ENCODE measurements around the gene AKR1E2.

Gene AKR1E2

GRCh38 chr10:4810092-4810491 is 15.9 kb upstream of the AKR1E2 start:
- Histone ChIP-seq H3K4me1 (ENCODE audit: insufficient read depth, low read length, severe bottlenecking) (no peaks in the 10 kb centered on the region), H4K20me1 (ENCODE audit: insufficient read depth, low read length) (no peaks in the 10 kb centered on the region), H3K9me3 (ENCODE audit: low read length) (no peaks in the 10 kb centered on the region), H3K79me2 (ENCODE audit: insufficient read depth, low read length) (no peaks in the 10 kb centered on the region), H3K9ac (ENCODE audit: low read length) (no peak overlapping the region), H3K36me3 (ENCODE audit: insufficient read depth, low read length) (no peaks in the 10 kb centered on the region), H3K27ac (ENCODE audit: low read depth, low read length, poor library complexity, severe bottlenecking) (no peak overlapping the region), H3K4me2 (ENCODE audit: low read length) (no peak overlapping the region), H3K4me3 (ENCODE audit: low read depth, low read length, poor library complexity, severe bottlenecking) (no peak overlapping the region), H3K9me2 (ENCODE audit: low read depth, low read length) (no peaks in the 10 kb centered on the region), H3K27me3 (ENCODE audit: insufficient read depth, low read length) (no peaks in the 10 kb centered on the region), H3F3A (ENCODE audit: insufficient read depth, low read length) (no peaks in the 10 kb centered on the region), H2AFZ (ENCODE audit: low read length) (no peak overlapping the region)
- TF ChIP-seq EZH2 (IDR thresholded peaks at IDR 0.05; ENCODE audit: borderline replicate concordance, low read length) (no peak), CTCF (IDR thresholded peaks at IDR 0.05; ENCODE audit: low read length) (no peak)

GRCh38 chr10:4812046-4812445 is 14.0 kb upstream of the AKR1E2 start:
- Histone ChIP-seq H3K9me2 (ENCODE audit: low read depth, low read length) (no peaks in the 10 kb centered on the region), H3F3A (ENCODE audit: insufficient read depth, low read length) (no peaks in the 10 kb centered on the region), H3K4me1 (ENCODE audit: insufficient read depth, low read length, severe bottlenecking) (no peaks in the 10 kb centered on the region), H3K36me3 (ENCODE audit: insufficient read depth, low read length) (no peaks in the 10 kb centered on the region), H3K9me3 (ENCODE audit: low read length) (no peaks in the 10 kb centered on the region), H3K4me2 (ENCODE audit: low read length) (no peak overlapping the region), H3K27ac (ENCODE audit: low read depth, low read length, poor library complexity, severe bottlenecking) (no peak overlapping the region), H2AFZ (ENCODE audit: low read length) (no peak overlapping the region), H3K9ac (ENCODE audit: low read length) (no peak overlapping the region), H3K4me3 (ENCODE audit: low read depth, low read length, poor library complexity, severe bottlenecking) (no peak overlapping the region), H3K79me2 (ENCODE audit: insufficient read depth, low read length) (no peaks in the 10 kb centered on the region), H4K20me1 (ENCODE audit: insufficient read depth, low read length) (no peaks in the 10 kb centered on the region), H3K27me3 (ENCODE audit: insufficient read depth, low read length) (no peaks in the 10 kb centered on the region)
- TF ChIP-seq EZH2 (IDR thresholded peaks at IDR 0.05; ENCODE audit: borderline replicate concordance, low read length) (no peak), CTCF (IDR thresholded peaks at IDR 0.05; ENCODE audit: low read length) (no peak)

GRCh38 chr10:4813023-4813422 is 13.0 kb upstream of the AKR1E2 start:
- TF ChIP-seq EZH2 (IDR thresholded peaks at IDR 0.05; ENCODE audit: borderline replicate concordance, low read length) (no peak), CTCF (IDR thresholded peaks at IDR 0.05; ENCODE audit: low read length) (no peak)
- H2AFZ ChIP-seq (ENCODE audit: low read length): no peak overlapping the region

More at GRCh38 chr10:4813023-4813422, 13.0 kb upstream of the AKR1E2 start:
- Histone ChIP-seq H3K4me3 (ENCODE audit: low read depth, low read length, poor library complexity, severe bottlenecking) (no peak overlapping the region), H3K27ac (ENCODE audit: low read depth, low read length, poor library complexity, severe bottlenecking) (no peak overlapping the region), H3K79me2 (ENCODE audit: insufficient read depth, low read length) (no peaks in the 10 kb centered on the region), H3F3A (ENCODE audit: insufficient read depth, low read length) (no peaks in the 10 kb centered on the region), H3K27me3 (ENCODE audit: insufficient read depth, low read length) (no peaks in the 10 kb centered on the region), H3K9me3 (ENCODE audit: low read length) (no peaks in the 10 kb centered on the region), H3K9me2 (ENCODE audit: low read depth, low read length) (no peaks in the 10 kb centered on the region), H4K20me1 (ENCODE audit: insufficient read depth, low read length) (no peaks in the 10 kb centered on the region), H3K4me2 (ENCODE audit: low read length) (no peak overlapping the region), H3K9ac (ENCODE audit: low read length) (no peak overlapping the region), H3K36me3 (ENCODE audit: insufficient read depth, low read length) (no peaks in the 10 kb centered on the region), H3K4me1 (ENCODE audit: insufficient read depth, low read length, severe bottlenecking) (no peaks in the 10 kb centered on the region)

All from OCI-LY1 (cell line).